Anterior cingulate cortex (tissue), 58 donors: ENCODE data around the gene MOK.
A peak's percentile ranks its signal among the peaks of the same experiment; 100 is the strongest.

Source experiments
- DNase-seq, 58 donors: peaks; one replicate each; lab custom pipeline; 2025; lab: John Stamatoyannopoulos, UW

MOK gene

GRCh38 chr14:102187044-102187443 lies 117.9 kb downstream of the MOK start:
- no peak for DNase-seq

- DNase-seq: no peak
Observed at GRCh38 chr14:102185360-102185759, 119.6 kb downstream of the MOK start.

GRCh38 chr14:102184316-102185035 lies 120.5 kb downstream of the MOK start:
- peak in 21 of 58 donors; percentile 14 to 68 (median 50) for DNase-seq

- no peak for DNase-seq
Observed at GRCh38 chr14:102183886-102184285, 121.1 kb downstream of the MOK start.

- DNase-seq: no peak
Observed at GRCh38 chr14:102182936-102183619, 121.9 kb downstream of the MOK start.

GRCh38 chr14:102182190-102182589 lies 122.8 kb downstream of the MOK start:
- DNase-seq: peak in 1 of 58 donors; percentile 40

GRCh38 chr14:102181187-102181586 lies 123.8 kb downstream of the MOK start:
- no peak for DNase-seq

- no peak for DNase-seq
Observed at GRCh38 chr14:102180248-102180998, 124.5 kb downstream of the MOK start.
